ENCODE data around the gene MEA1. TPM values are rescaled to one million over a fixed set of nuclear protein-coding genes. Genes with fewer than 3 reads are reported as not detected.

The MEA1 gene
- total and polyA plus RNA-seq, 3 experiments from 2014 or later, result 84.8 to 108 (median 102) TPM

DNA sequence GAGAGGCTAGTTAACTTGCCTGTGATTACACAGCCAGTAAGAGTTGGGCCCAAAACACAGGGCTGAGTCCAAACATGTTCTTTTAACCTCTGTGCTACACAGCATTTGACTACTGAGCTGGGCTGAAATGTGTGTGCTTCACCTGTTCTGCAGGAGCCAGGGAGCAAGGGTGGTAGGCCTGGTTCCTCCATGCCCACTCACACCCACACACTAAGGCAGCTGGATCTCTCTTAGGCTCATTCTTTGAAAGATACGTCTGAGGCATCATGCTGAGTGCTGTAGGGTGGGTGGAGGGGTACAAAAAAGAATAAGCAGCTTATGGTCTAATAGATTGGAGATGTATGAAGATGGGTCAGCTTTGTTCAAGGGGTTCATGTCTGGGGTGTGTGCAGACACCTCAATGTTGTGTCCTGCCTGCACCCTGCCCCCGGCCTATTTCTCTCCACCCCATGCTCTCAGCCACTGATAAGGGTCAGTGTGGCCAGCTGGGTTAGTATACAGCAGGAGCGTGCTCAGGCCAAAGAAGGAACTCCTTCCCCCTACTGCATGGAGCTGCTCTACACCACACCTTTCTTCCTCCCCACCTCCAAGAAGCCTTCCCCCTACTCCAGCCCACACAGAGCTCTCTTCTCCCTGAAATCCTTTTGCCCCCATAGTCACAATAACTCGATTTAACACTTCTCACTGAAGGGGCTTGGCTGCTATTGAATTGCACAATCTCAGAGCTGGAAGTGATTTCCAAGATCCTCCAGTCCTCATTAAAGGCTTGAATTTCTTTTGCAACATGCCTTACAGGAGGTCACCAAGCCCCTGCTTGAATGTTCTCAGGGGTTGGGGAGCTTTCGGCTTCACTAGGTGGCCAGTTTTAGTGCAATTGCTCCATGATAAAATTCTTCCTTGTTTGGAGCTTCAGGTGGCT lies 26.0 kb downstream of the MEA1 start:
- H3K27me3 ChIP-seq (ENCODE audit: insufficient read depth, low read length, poor library complexity, severe bottlenecking), result no peaks in the 10 kb centered on the region
- Mint-ChIP-seq H3K9me3 (no peaks in the 10 kb centered on the region), H3K27ac (peak overlapping the region in 5 of 8 donors; percentile 19 to 79 (median 43)), H3K36me3 (peaks cover 0 to 49% (median 0%) of the 10 kb centered on the region in 3 donors), H3K4me1 (peaks cover 49 to 72% (median 52%) of the 10 kb centered on the region in 3 donors), H3K27me3 (peaks cover 0 to 2% of the 10 kb centered on the region in 2 donors), H3K4me3 (peak overlapping the region in 4 of 7 donors; percentile 15 to 96 (median 45))
- no peak for DNase-seq
- no peaks in the 10 kb centered on the region for H3K9me3 ChIP-seq (ENCODE audit: low read length)
- H3K27ac ChIP-seq (ENCODE audit: low read depth, low read length), result no peak overlapping the region
- H3K36me3 ChIP-seq (ENCODE audit: insufficient read depth, low read length), result peaks cover 15% of the 10 kb centered on the region
- ChIA-PET CTCF (interaction anchor here (0.7 to 1.1 kb wide), 2 partner anchors 9 to 22 kb away, joined by 3 to 4 read pairs; partner anchors contain the start of gene PEX6), POLR2A (interaction anchor here (0.7 kb wide), 1 partner anchor 15 kb away, joined by 3 read pairs; no protein-coding TSS in a partner anchor)
- no peak overlapping the region for H3K4me3 ChIP-seq (ENCODE audit: low read length)
- peaks cover 38% of the 10 kb centered on the region for H3K4me1 ChIP-seq (ENCODE audit: insufficient read depth, low read length)

DNA sequence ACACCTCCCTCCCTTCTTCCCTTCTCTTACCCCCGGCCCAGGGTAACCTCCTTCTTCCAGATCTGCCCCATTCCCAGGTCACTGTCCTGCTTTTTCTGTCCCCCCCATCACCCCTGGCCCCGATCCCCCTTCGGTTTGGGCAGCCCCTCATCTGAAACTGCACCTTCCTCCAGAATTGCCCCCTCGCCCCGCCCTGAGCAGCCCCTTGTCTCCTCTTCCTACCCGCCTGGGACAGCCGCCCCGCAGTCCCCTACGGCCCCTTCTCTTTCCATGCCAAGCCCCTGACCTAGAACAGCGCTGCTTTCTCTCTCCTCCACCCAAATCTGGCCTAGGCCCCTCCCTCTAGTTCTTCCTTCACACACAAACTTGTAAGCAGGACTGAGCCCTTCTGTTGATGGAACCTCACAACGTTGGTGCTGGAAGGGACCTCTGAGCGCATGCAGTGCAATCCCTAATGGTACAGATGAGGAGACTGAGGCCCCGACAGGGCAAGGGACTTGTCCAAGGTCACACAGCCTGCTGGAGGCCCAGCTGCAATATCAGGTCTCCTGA lies 28.7 kb downstream of the MEA1 start:
- Histone ChIP-seq H3K9me3 (ENCODE audit: low read length) (no peaks in the 10 kb centered on the region), H3K4me1 (ENCODE audit: insufficient read depth, low read length) (peaks cover 45% of the 10 kb centered on the region), H3K36me3 (ENCODE audit: insufficient read depth, low read length) (peaks cover 8% of the 10 kb centered on the region), H3K27ac (ENCODE audit: low read depth, low read length) (peak overlapping the region; percentile 79), H3K27me3 (ENCODE audit: insufficient read depth, low read length, poor library complexity, severe bottlenecking) (no peaks in the 10 kb centered on the region), H3K4me3 (ENCODE audit: low read length) (peak overlapping the region; percentile 61)
- CTCF ChIA-PET, result interaction anchor here (1.4 to 1.9 kb wide), 4 partner anchors 24 to 271 kb away, joined by 3 to 17 read pairs (median 8); partner anchors contain the start of gene CNPY3
- peak overlapping the region; percentile 20 to 95 (median 86) for H3K27ac Mint-ChIP-seq
- DNase-seq, result peak in 1 of 5 donors; percentile 14
- peaks cover 0 to 32% (median 0%) of the 10 kb centered on the region in 3 donors for H3K36me3 Mint-ChIP-seq
- POLR2A ChIA-PET, result interaction anchor here (1.3 to 2.1 kb wide), 6 partner anchors 14 to 239 kb away, joined by 3 to 45 read pairs (median 8); partner anchors contain the start of genes CNPY3, KLC4, KLHDC3 and MEA1
- H3K27me3 Mint-ChIP-seq, result peaks cover 0 to 2% of the 10 kb centered on the region in 2 donors
- peak overlapping the region; percentile 82 to 96 (median 93) for H3K4me3 Mint-ChIP-seq
- peaks cover 52 to 73% (median 55%) of the 10 kb centered on the region in 3 donors for H3K4me1 Mint-ChIP-seq
- no peaks in the 10 kb centered on the region for H3K9me3 Mint-ChIP-seq

DNA sequence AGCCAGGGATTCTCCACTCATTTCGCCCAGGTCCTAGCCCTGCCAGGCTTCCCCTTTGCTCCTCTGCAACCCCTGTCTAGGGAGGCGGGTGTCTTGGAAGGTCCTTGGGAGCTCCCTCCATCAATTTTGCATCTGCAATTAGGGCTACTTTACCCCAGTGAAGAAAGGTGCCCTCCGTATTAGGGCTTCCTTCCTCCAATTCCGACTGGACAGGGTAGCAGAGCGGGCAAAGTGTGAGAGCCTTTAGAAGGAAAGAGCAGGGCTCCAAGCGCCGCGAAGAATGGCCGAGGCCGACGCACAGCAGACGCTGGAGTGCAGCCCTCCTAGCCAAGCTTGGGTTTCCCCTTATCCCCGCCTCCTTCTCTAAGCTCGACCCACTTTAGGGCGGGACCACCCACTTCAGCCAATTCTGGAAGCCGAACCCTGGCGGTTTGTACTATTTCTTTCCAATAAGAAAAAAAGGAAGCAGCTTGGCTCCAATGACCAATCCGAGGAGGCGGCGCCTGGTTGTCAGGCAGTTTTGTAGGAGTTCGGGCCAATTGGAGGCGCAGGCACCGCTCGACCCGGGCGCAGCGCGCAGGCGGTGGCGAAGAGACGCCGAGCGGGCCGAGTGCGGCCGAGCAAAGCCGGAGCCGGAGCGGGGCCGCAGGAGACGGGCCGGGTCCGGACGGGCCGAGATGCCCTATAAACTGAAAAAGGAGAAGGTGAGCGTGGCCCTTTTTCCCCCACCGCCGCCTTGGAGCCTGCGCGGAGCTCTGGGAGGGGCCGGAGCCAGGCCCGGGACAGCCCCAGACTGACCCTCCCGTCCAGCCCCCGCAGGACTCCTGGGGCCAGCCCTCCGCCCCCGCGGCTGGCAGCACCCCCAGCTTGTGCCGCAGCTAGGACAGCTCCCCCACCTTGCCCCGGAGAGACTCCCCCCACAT lies 29.5 kb downstream of the MEA1 start, which contains the start of gene PPP2R5D:
PPP2R5D (plus strand) TSS at position 570 of the 923 bp plus-strand sequence; CDS start at position 678, 108 bp downstream.
- H3K4me3 Mint-ChIP-seq, result peak within 1 kb of the TSS; percentile 82 to 96 (median 93)
- H3K27ac ChIP-seq (ENCODE audit: low read depth, low read length), result peak within 1 kb of the TSS; percentile 87
- peaks cover 59 to 73% (median 60%) of the 10 kb centered on the region in 3 donors for H3K4me1 Mint-ChIP-seq
- peak within 1 kb of the TSS; percentile 88 for H3K4me3 ChIP-seq (ENCODE audit: low read length)
- no peaks in the 10 kb centered on the region for H3K9me3 Mint-ChIP-seq
- POLR2A ChIA-PET, result interaction anchor here (0.5 to 2.1 kb wide), 12 partner anchors 9 to 1894 kb away, joined by 3 to 45 read pairs (median 4); partner anchors contain the start of genes CNPY3, GNMT, KLC4 and KLHDC3
- no peaks in the 10 kb centered on the region for H3K27me3 ChIP-seq (ENCODE audit: insufficient read depth, low read length, poor library complexity, severe bottlenecking)
- CTCF ChIA-PET, result interaction anchor here (1.0 to 1.9 kb wide), 7 partner anchors 25 to 270 kb away, joined by 3 to 17 read pairs (median 7); partner anchors contain the start of genes CNPY3, KLHDC3 and MEA1
- H3K36me3 Mint-ChIP-seq, result peaks cover 0 to 26% (median 0%) of the 10 kb centered on the region in 3 donors
- peak within 1 kb of the TSS; percentile 90 to 98 (median 96) for H3K27ac Mint-ChIP-seq
- peaks cover 0 to 2% of the 10 kb centered on the region in 2 donors for H3K27me3 Mint-ChIP-seq
- H3K4me1 ChIP-seq (ENCODE audit: insufficient read depth, low read length), result peaks cover 53% of the 10 kb centered on the region
- H3K9me3 ChIP-seq (ENCODE audit: low read length), result no peaks in the 10 kb centered on the region
- DNase-seq, result peak; percentile 93 to 98 (median 97)
- peaks cover 5% of the 10 kb centered on the region for H3K36me3 ChIP-seq (ENCODE audit: insufficient read depth, low read length)

DNA sequence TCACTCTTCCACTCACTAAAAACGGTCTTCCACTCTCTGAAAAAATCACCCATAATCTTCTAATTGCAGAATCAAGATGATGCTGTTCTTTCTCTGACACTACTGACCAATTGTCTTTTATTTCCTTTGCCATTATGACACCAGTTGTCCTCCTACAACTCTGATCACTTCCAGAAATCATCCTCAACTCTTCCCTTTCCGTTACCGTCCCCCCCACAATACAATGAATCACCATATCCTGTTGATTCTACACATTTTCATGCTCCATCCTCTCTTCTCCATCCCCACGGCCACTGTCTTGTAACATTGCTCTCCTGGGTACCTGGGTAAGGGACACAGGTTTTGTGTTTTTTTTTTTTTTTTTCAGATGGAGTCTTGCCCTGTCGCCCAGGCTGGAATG lies 31.9 kb downstream of the MEA1 start:
- Mint-ChIP-seq H3K4me1 (peaks cover 52 to 64% (median 58%) of the 10 kb centered on the region in 3 donors), H3K27me3 (no peaks in the 10 kb centered on the region), H3K9me3 (no peaks in the 10 kb centered on the region), H3K27ac (peak overlapping the region; percentile 24 to 93 (median 76)), H3K4me3 (peak overlapping the region in 5 of 7 donors; percentile 8 to 65 (median 59)), H3K36me3 (peaks cover 0 to 19% (median 1%) of the 10 kb centered on the region in 3 donors)
- H3K36me3 ChIP-seq (ENCODE audit: insufficient read depth, low read length), result no peaks in the 10 kb centered on the region
- DNase-seq, result no peak
- no peaks in the 10 kb centered on the region for H3K27me3 ChIP-seq (ENCODE audit: insufficient read depth, low read length, poor library complexity, severe bottlenecking)
- peaks cover 54% of the 10 kb centered on the region for H3K4me1 ChIP-seq (ENCODE audit: insufficient read depth, low read length)
- no peak overlapping the region for H3K4me3 ChIP-seq (ENCODE audit: low read length)
- H3K9me3 ChIP-seq (ENCODE audit: low read length), result no peaks in the 10 kb centered on the region
- no peak overlapping the region for H3K27ac ChIP-seq (ENCODE audit: low read depth, low read length)
- CTCF ChIA-PET, result no interaction called here
- POLR2A ChIA-PET, result interaction anchor here (0.7 kb wide), 1 partner anchor 32 kb away, joined by 3 read pairs; the partner anchor contains the start of gene KLHDC3

DNA sequence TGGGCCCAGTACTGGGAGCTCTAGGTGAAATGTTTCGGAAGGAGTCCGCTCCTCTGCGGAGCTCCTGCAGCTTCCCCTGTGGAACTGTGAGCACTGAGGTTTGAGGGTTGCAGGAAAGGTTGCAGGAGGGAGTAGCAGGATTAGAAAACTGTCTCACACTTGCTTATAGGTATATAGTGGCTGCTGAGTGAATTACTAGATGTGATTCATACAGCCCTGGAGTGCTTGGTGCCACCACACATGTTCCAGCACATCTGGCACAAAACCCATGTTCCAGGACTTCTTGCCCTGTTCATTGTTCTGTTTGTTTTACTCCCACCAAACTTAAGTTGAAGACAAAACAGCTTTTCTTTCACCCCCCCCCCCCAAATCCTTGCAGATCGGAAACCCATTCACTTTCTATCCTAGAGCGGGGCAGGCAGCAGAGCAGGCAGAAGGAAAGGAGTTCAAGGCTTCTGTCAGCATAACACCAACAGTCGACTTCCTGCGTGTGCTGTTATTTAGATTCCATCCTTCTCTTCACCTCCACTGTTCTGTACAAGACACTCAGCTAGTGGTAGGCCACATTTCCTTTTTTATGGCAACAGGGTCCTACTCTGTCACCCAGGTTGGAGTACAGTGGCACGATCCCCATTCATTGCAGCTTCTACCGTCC lies 34.1 kb downstream of the MEA1 start:
- H3K27me3 Mint-ChIP-seq, result no peaks in the 10 kb centered on the region
- ChIA-PET CTCF (interaction anchor here (1.0 to 2.3 kb wide), 7 partner anchors 8 to 447 kb away, joined by 3 to 16 read pairs (median 4); partner anchors contain the start of genes ABCC10 and CNPY3), POLR2A (interaction anchor here (0.8 to 2.5 kb wide), 14 partner anchors 12 to 1245 kb away, joined by 3 to 50 read pairs (median 5); partner anchors contain the start of genes CNPY3, KLC4, KLHDC3 and MEA1)
- Histone ChIP-seq H3K36me3 (ENCODE audit: insufficient read depth, low read length) (no peaks in the 10 kb centered on the region), H3K4me3 (ENCODE audit: low read length) (peak overlapping the region; percentile 80), H3K4me1 (ENCODE audit: insufficient read depth, low read length) (peaks cover 47% of the 10 kb centered on the region), H3K27ac (ENCODE audit: low read depth, low read length) (peak overlapping the region; percentile 79), H3K27me3 (ENCODE audit: insufficient read depth, low read length, poor library complexity, severe bottlenecking) (no peaks in the 10 kb centered on the region), H3K9me3 (ENCODE audit: low read length) (no peaks in the 10 kb centered on the region)
- no peaks in the 10 kb centered on the region for H3K9me3 Mint-ChIP-seq
- DNase-seq, result peak in 1 of 5 donors; percentile 18
- H3K4me3 Mint-ChIP-seq, result peak overlapping the region; percentile 85 to 96 (median 94)
- H3K27ac Mint-ChIP-seq, result peak overlapping the region; percentile 94 to 99 (median 97)
- peaks cover 39 to 62% (median 52%) of the 10 kb centered on the region in 3 donors for H3K4me1 Mint-ChIP-seq
- peaks cover 0 to 20% (median 2%) of the 10 kb centered on the region in 3 donors for H3K36me3 Mint-ChIP-seq

DNA sequence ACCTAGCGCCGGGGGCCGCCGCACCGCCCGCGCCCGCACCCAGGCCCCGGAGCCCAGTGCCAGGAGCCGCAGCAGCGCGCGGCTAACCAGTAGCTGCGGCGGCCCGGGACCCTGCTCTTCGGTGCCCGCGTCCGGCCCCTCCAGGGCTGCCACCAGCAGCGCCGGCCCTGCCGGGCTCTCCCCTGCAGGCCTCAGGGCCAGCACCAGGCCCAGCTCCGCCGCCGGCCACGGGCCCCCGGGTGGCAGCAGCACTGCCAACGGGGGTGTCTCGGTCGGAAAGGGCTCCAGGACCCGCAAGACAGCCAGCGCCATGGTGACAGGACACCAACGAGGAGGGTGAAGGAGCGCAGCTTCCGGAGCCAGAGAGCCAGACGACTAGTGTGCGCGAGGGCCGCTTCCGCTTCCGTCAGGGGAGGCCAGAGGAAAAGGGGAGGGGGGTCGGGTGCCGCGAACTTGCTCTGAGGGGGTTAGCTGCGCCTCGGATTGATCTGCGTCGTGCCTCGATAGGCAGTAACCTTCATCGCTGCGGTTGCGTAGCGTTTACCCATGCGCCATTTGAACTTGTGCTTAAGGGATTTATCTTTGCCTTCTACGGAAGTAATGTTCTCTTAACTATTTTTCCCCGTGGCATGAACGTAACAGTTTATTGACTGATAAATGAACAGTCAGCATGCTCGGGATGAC lies 34.8 kb downstream of the MEA1 start, which contains the start of gene PEX6:
PEX6 (minus strand) TSS at position 343 of the 684 bp plus-strand sequence; CDS start at position 312, 31 bp downstream.
- H3K27ac Mint-ChIP-seq, result peak within 1 kb of the TSS; percentile 94 to 99 (median 97)
- ChIA-PET CTCF (interaction anchor here (1.0 to 2.3 kb wide), 5 partner anchors 9 to 165 kb away, joined by 3 to 16 read pairs (median 4); partner anchors contain the start of gene CNPY3), POLR2A (interaction anchor here (0.7 to 2.5 kb wide), 19 partner anchors 13 to 1245 kb away, joined by 3 to 50 read pairs (median 3); partner anchors contain the start of genes CNPY3, CUL7, GNMT and GTPBP2)
- peaks cover 47% of the 10 kb centered on the region for H3K4me1 ChIP-seq (ENCODE audit: insufficient read depth, low read length)
- H3K27ac ChIP-seq (ENCODE audit: low read depth, low read length), result peak within 1 kb of the TSS; percentile 79
- H3K36me3 Mint-ChIP-seq, result peaks cover 0 to 21% (median 2%) of the 10 kb centered on the region in 3 donors
- peaks cover 2% of the 10 kb centered on the region for H3K36me3 ChIP-seq (ENCODE audit: insufficient read depth, low read length)
- peak within 1 kb of the TSS; percentile 87 to 96 (median 94) for H3K4me3 Mint-ChIP-seq
- H3K27me3 Mint-ChIP-seq, result no peaks in the 10 kb centered on the region
- DNase-seq, result peak; percentile 90 to 97 (median 94)
- H3K4me3 ChIP-seq (ENCODE audit: low read length), result peak within 1 kb of the TSS; percentile 80
- H3K9me3 Mint-ChIP-seq, result no peaks in the 10 kb centered on the region
- H3K4me1 Mint-ChIP-seq, result peaks cover 36 to 61% (median 50%) of the 10 kb centered on the region in 3 donors
- H3K27me3 ChIP-seq (ENCODE audit: insufficient read depth, low read length, poor library complexity, severe bottlenecking), result no peaks in the 10 kb centered on the region
- H3K9me3 ChIP-seq (ENCODE audit: low read length), result no peaks in the 10 kb centered on the region
